ENCODE results near the gene MKI67. TPM values are rescaled to one million over a fixed set of nuclear protein-coding genes. Genes with fewer than 3 reads are reported as not detected.

Gene MKI67
- total and polyA plus RNA-seq, 2 of the 13 experiments (the other 11 are each of a cell fraction or from before 2014, with no cell fraction given) = 6.7 to 22.9 TPM

DNA sequence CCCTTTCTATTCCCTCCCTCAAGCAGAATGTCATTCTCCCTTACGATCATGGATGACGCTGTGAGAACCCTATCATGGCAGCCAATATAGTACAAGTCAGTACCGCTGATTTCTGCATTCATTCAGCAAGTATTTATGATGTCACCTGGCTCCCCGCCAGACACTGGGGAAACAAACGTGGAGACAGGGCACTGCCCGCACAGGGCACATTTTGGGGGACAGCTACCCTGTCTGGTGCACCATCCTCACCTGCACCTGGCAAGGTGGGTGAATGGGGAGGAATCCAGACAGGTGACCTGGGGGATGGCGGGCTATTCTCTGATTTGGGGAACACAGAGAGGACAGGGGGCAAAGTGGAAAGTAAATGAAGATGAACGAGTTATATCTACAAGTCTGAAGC, 28.4 kb downstream of the MKI67 start:
- 96% methylated on average over 8 of the region's 8 CpGs for WGBS (ENCODE audit: low lambda C conversion rate)
- no peaks in the 10 kb centered on the region for H3K9me3 ChIP-seq (ENCODE audit: low read length)
- no peaks in the 10 kb centered on the region for H4K20me1 ChIP-seq (ENCODE audit: insufficient read depth, low read length)
- in situ Hi-C loops (cut with HindIII; ENCODE audit: extremely low pct_ligation_motif_present, low pct_unique_long_range_greater_than_20kb) = loop anchor here (25.0 kb wide), 1 partner anchor 440 kb away; no protein-coding TSS in a partner anchor
- no peak for DNase-seq (ENCODE audit: low spot score)
- TF ChIP-seq MYNN (CRISPR knock-in tag; IDR thresholded peaks at IDR 0.05; ENCODE audit: low read depth) (no peak), HES4 (CRISPR knock-in tag; IDR thresholded peaks at IDR 0.05; ENCODE audit: borderline replicate concordance) (no peak), SNRNP70 (IDR thresholded peaks at IDR 0.05; ENCODE audit: low read depth, low read length) (no peak), GFI1 (CRISPR knock-in tag; IDR thresholded peaks at IDR 0.05; ENCODE audit: borderline replicate concordance) (no peak), FOXC1 (CRISPR knock-in tag; IDR thresholded peaks at IDR 0.05; ENCODE audit: borderline replicate concordance) (no peak), ZNF788 (CRISPR knock-in tag; IDR thresholded peaks at IDR 0.05; ENCODE audit: borderline replicate concordance) (no peak), ZMAT3 (CRISPR knock-in tag; conservative IDR thresholded peaks at IDR 0.05) (no peak), POLR2G (IDR thresholded peaks at IDR 0.05; ENCODE audit: low read depth, low read length) (no peak)
- H3K36me3 ChIP-seq (replicated peaks in 1 of 2; ENCODE audit: control insufficient read depth in 1 of 2, insufficient read depth in 2 of 2, low read length in 2 of 2) = peaks cover 9 to 47% of the 10 kb centered on the region in 2 experiments
- H3K27me3 ChIP-seq (ENCODE audit: control insufficient read depth in 1 of 2, insufficient read depth in 2 of 2, low read length in 2 of 2) = no peaks in the 10 kb centered on the region; a peak in 1 of 5 replicates
- H3K4me2 ChIP-seq (ENCODE audit: low read depth, low read length) = no peak overlapping the region
- H3K79me2 ChIP-seq (ENCODE audit: insufficient read depth, low read length) = no peaks in the 10 kb centered on the region
- no peak for ATAC-seq
- H2AFZ ChIP-seq (ENCODE audit: low read length) = no peak overlapping the region
- H3K4me1 ChIP-seq (ENCODE audit: insufficient read depth, low read length) = no peaks in the 10 kb centered on the region
- H3K9ac ChIP-seq (ENCODE audit: insufficient read depth, low read depth, low read length) = no peak overlapping the region
- ChIA-PET CTCF (ENCODE audit: low intra/inter-chr PET ratio, low total read pairs) (no interaction called here), POLR2A (no interaction called here)
- intact Hi-C loops (cut with micrococcal nuclease; ENCODE audit: unreplicated experiment) = no loop called here
- BruUV-seq (replicated peaks) = no TSS peak
- H3K4me3 ChIP-seq (replicated peaks in 1 of 3; ENCODE audit: insufficient read depth in 1 of 3, low read depth in 2 of 3, low read length in 3 of 3) = no peak overlapping the region
- FAIRE-seq = no peak
- H3K27ac ChIP-seq (ENCODE audit: extremely low read length, insufficient read depth, low read length) = no peak overlapping the region

DNA sequence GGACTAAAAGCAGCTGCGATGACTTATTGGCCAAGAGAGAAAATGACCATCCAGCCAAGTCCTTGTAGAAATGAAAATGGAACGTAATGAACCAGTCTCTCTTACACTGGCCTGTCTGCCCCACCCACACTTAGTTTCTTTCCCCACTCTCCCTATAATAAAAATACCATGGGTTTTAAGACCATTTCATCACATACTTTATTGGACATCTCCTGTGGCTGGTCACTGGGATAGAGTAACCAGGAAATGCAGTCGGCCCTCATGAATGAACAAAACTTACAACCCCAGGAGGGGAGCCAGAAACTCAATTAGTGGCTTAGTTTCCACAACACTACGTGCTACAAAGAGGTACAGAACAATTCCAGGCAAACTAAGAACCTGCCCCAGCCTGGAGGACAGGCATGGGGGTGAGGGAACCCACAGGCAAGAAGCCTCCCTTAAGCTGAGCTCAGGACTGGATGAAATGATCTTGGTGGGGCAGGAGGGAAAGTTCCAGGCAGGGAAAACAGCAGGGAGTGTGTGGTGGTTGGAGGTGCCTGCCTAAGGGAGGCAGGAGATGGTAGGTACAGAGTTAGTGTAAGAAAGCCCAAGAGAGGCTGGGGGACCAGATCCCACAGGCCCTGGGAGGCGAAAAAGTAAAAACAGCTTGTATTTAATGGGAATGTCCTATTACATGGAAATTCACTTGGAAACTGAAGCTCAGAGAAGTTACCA, 29.6 kb downstream of the MKI67 start:
- no TSS peak for BruUV-seq (replicated peaks)
- H3K27me3 ChIP-seq (ENCODE audit: control insufficient read depth in 1 of 2, insufficient read depth in 2 of 2, low read length in 2 of 2) = no peaks in the 10 kb centered on the region; a peak in 1 of 5 replicates
- no peaks in the 10 kb centered on the region for H3K79me2 ChIP-seq (ENCODE audit: insufficient read depth, low read length)
- 92% methylated on average over 5 of the region's 5 CpGs for WGBS (ENCODE audit: low lambda C conversion rate)
- POLR2A ChIA-PET = no interaction called here
- no peaks in the 10 kb centered on the region for H3K9me3 ChIP-seq (ENCODE audit: low read length)
- TF ChIP-seq NFIC (IDR thresholded peaks at IDR 0.05; ENCODE audit: low read length) (no peak), SRSF4 (IDR thresholded peaks at IDR 0.05; ENCODE audit: low read depth, low read length, poor library complexity, severe bottlenecking) (no peak), RBM22 (optimal IDR thresholded peaks at IDR 0.05; ENCODE audit: low read length) (peak; percentile 20)
- no peak overlapping the region for H3K9ac ChIP-seq (ENCODE audit: insufficient read depth, low read depth, low read length)
- CTCF ChIA-PET (ENCODE audit: low intra/inter-chr PET ratio, low total read pairs) = no interaction called here
- in situ Hi-C loops (cut with HindIII; ENCODE audit: extremely low pct_ligation_motif_present, low pct_unique_long_range_greater_than_20kb) (loop anchor here (25.0 kb wide), 1 partner anchor 441 kb away; no protein-coding TSS in a partner anchor), intact Hi-C loops (cut with micrococcal nuclease; ENCODE audit: unreplicated experiment) (no loop called here)
- ATAC-seq (no peak), DNase-seq (ENCODE audit: low spot score) (no peak), FAIRE-seq (no peak)
- no peaks in the 10 kb centered on the region for H3K4me1 ChIP-seq (ENCODE audit: insufficient read depth, low read length)
- H4K20me1 ChIP-seq (ENCODE audit: insufficient read depth, low read length) = no peaks in the 10 kb centered on the region
- no peak overlapping the region for H2AFZ ChIP-seq (ENCODE audit: low read length)
- no peak overlapping the region for H3K4me2 ChIP-seq (ENCODE audit: low read depth, low read length)
- no peak overlapping the region for H3K27ac ChIP-seq (ENCODE audit: extremely low read length, insufficient read depth, low read length)
- H3K36me3 ChIP-seq (replicated peaks in 1 of 2; ENCODE audit: control insufficient read depth in 1 of 2, insufficient read depth in 2 of 2, low read length in 2 of 2) = peaks cover 8 to 41% of the 10 kb centered on the region in 2 experiments
- H3K4me3 ChIP-seq (replicated peaks in 1 of 3; ENCODE audit: insufficient read depth in 1 of 3, low read depth in 2 of 3, low read length in 3 of 3) = no peak overlapping the region
